ENCODE data around the gene ELL2. TPM values are rescaled to one million over a fixed set of nuclear protein-coding genes. Genes with fewer than 3 reads are reported as not detected.

The ELL2 gene
- 53.6 and 63.7 TPM in 2 replicates for total RNA-seq

GRCh38 chr5:95961617-95962474 lies at the start of gene ELL2:
Gene ELL2, minus strand, starts transcription at chr5:95961851. Its CDS starts 130 bp downstream, at chr5:95961721.

Other genes with a start within 250 kb of the ELL2 start
- 220 and 313 TPM in 2 replicates for gene RHOBTB3, start 230.5 kb downstream of the ELL2 start, total RNA-seq
- gene GLRX, start 139.1 kb downstream of the ELL2 start, total RNA-seq = 47.9 and 49.9 TPM in 2 replicates

Data from uterine smooth muscle cell (primary cell).